Measurements from ENCODE around the gene SIGLEC5. TPM values are rescaled to one million over a fixed set of nuclear protein-coding genes. Genes with fewer than 3 reads are reported as not detected.
A peak's percentile ranks its signal among the peaks of the same experiment; 100 is the strongest.

SIGLEC5 gene
- total and polyA plus RNA-seq, 2 donors (not counting 3 experiments of a cell fraction or from before 2014, with no cell fraction given) = not detected

DNA sequence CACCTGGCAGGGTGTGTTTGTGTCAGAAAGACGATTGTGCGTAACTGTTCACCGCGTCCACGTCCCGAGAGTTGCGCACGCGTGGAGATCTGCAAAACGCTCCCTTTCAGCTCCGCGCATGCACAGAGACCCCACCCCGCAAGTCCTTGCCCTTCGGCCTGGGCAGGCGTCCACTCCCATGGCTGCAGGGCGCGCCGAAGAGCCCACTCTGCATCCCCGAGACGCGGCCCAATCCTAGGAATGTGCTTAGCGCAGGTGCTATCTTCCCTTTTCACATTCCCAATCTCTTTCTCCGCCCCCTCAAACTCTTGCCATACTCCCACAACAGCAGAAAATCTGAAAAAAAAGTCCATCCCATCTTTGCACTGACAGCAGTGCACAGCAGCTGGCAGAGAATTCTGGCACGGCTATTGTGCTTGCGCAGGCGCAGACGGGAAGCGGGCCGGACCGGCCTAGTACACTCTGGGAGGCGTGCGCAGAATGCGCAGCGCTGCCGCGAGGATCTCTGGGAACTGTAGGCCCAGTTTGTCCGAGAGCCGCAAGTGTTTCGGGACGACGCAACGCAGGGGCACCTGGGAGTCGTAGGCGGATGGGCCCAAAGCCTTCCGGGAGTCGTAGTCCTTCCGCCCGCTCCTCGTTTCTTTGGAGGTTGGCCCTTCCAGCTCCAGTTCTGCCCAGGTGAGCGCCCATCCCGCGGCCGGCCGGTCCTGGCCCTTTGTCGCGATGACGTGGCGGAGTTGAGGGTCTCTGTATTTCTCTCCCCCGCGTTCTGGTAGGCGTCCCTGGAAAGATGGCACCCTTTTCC lies 36.0 kb downstream of the SIGLEC5 start:
- Histone ChIP-seq H4K20me1 (replicated peaks; ENCODE audit: control insufficient read depth, extremely low read depth, insufficient read depth, low read length) (no peaks in the 10 kb centered on the region), H2AFZ (ENCODE audit: low read depth, low read length) (peak overlapping the region; percentile 82), H3K9me1 (replicated peaks; ENCODE audit: control insufficient read depth, extremely low read depth, insufficient read depth, low read length) (no peaks in the 10 kb centered on the region), H3K27me3 (ENCODE audit: control insufficient read depth in 2 of 2, insufficient read depth in 2 of 2, low read length in 2 of 2) (no peaks in the 10 kb centered on the region), H3K27ac (ENCODE audit: insufficient read depth, low read depth, low read length) (no peak overlapping the region), H3K4me1 (ENCODE audit: control insufficient read depth, extremely low read depth, insufficient read depth, low read length) (peaks cover 6% of the 10 kb centered on the region), H3K36me3 (ENCODE audit: control insufficient read depth in 2 of 2, extremely low read depth in 1 of 2, insufficient read depth in 2 of 2, low read length in 2 of 2) (no peaks in the 10 kb centered on the region), H3K9me3 (replicated peaks; ENCODE audit: control insufficient read depth, insufficient read depth, low read length) (no peaks in the 10 kb centered on the region), H3K4me3 (replicated peaks in 1 of 3; ENCODE audit: insufficient read depth in 1 of 3, low read depth in 1 of 3, low read length in 3 of 3) (peak overlapping the region; percentile 16 to 53 (median 51)), H3K4me2 (ENCODE audit: insufficient read depth, low read length) (peak overlapping the region; percentile 81), H3K9ac (replicated peaks; ENCODE audit: extremely low read depth, insufficient read depth, low read length) (peak overlapping the region; percentile 1), H3K79me2 (ENCODE audit: control insufficient read depth, insufficient read depth, low read length) (no peaks in the 10 kb centered on the region)
- dilution Hi-C loops (cut with MboI; ENCODE audit: extremely low pct_ligation_motif_present, low sequenced_read_pairs) = no loop called here
- intact Hi-C loops (cut with micrococcal nuclease) = loop anchor here (1.0 to 2.0 kb wide), 4 partner anchors 23 to 485 kb away; partner anchors contain the start of genes CTU1 and ZNF175
- POLR2A ChIA-PET = interaction anchor here (0.9 kb wide), 1 partner anchor 23 kb away, joined by 4 read pairs; the partner anchor contains the start of gene ZNF175
- FAIRE-seq (peak; percentile 99), DNase-seq (ENCODE audit: low read depth, low spot score) (peak; percentile 97)
- CTCF ChIA-PET = interaction anchor here (1.1 to 1.3 kb wide), 2 partner anchors 11 to 63 kb away, joined by 4 to 5 read pairs; no protein-coding TSS in a partner anchor
- TF ChIP-seq, protein P1, sequence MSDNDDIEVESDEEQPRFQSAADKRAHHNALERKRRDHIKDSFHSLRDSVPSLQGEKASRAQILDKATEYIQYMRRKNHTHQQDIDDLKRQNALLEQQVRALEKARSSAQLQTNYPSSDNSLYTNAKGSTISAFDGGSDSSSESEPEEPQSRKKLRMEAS (IDR thresholded peaks at IDR 0.05; ENCODE audit: insufficient read depth, insufficient read length) = peak; percentile 62
- TF ChIP-seq JUN (IDR thresholded peaks at IDR 0.05; ENCODE audit: borderline replicate concordance, insufficient read depth, insufficient read length, low read depth) = no peak
- BruUV-seq (replicated peaks) = no TSS peak

DNA sequence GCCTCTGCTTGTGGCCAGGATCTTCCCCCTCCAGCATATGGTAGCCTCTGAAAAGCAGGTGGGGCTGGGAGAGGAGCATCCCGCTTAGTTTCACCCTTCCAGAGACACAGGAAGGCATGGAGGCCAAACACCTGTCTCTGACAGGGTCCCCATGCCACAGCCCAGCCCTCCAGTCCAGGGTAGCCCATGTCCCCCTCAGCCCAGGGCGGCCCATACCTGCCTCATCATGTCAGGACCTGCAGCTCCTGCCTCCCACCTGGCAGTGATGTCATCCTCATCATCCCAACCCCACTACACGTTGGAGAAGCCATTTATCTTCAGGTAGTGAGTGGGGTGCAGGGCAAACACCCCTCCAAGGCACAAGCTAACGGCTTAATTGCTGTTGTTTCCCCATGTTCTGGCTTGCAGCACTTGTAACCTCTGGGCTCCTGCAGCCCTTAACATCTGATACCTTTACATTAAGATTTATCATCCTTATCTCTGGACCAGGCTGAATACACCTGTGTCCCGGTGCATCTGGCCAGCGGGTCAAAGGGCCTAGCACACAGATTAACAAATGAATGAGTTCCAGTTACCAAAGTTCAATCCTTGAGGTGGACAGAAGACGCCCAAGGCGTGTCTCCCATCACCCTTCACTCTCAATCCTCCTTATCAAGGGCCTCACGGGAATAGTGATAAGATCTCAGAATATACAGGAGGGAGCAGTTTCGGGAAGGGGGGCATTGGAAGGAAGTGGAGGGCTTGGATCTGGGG lies 36.9 kb downstream of the SIGLEC5 start:
- no TSS peak for BruUV-seq (replicated peaks)
- Histone ChIP-seq H4K20me1 (replicated peaks; ENCODE audit: control insufficient read depth, extremely low read depth, insufficient read depth, low read length) (no peaks in the 10 kb centered on the region), H3K4me2 (ENCODE audit: insufficient read depth, low read length) (peak overlapping the region; percentile 81), H3K9ac (replicated peaks; ENCODE audit: extremely low read depth, insufficient read depth, low read length) (no peak overlapping the region), H3K9me3 (replicated peaks; ENCODE audit: control insufficient read depth, insufficient read depth, low read length) (peaks cover 2% of the 10 kb centered on the region), H3K4me3 (replicated peaks in 1 of 3; ENCODE audit: insufficient read depth in 1 of 3, low read depth in 1 of 3, low read length in 3 of 3) (peak overlapping the region in 2 of 3 experiments; percentile 40 to 53), H3K27me3 (ENCODE audit: control insufficient read depth in 2 of 2, insufficient read depth in 2 of 2, low read length in 2 of 2) (no peaks in the 10 kb centered on the region), H2AFZ (ENCODE audit: low read depth, low read length) (peak overlapping the region; percentile 61), H3K79me2 (ENCODE audit: control insufficient read depth, insufficient read depth, low read length) (no peaks in the 10 kb centered on the region), H3K36me3 (ENCODE audit: control insufficient read depth in 2 of 2, extremely low read depth in 1 of 2, insufficient read depth in 2 of 2, low read length in 2 of 2) (peaks cover 0 to under 1% of the 10 kb centered on the region in 2 experiments), H3K4me1 (ENCODE audit: control insufficient read depth, extremely low read depth, insufficient read depth, low read length) (peaks cover 6% of the 10 kb centered on the region), H3K9me1 (replicated peaks; ENCODE audit: control insufficient read depth, extremely low read depth, insufficient read depth, low read length) (no peaks in the 10 kb centered on the region), H3K27ac (ENCODE audit: insufficient read depth, low read depth, low read length) (no peak overlapping the region)
- FAIRE-seq (no peak), DNase-seq (ENCODE audit: low read depth, low spot score) (no peak)
- intact Hi-C loops (cut with micrococcal nuclease) (no loop called here), dilution Hi-C loops (cut with MboI; ENCODE audit: extremely low pct_ligation_motif_present, low sequenced_read_pairs) (no loop called here)
- ChIA-PET CTCF (interaction anchor here (1.3 kb wide), 1 partner anchor 64 kb away, joined by 4 read pairs; no protein-coding TSS in a partner anchor), POLR2A (interaction anchor here (0.9 kb wide), 1 partner anchor 22 kb away, joined by 4 read pairs; the partner anchor contains the start of gene ZNF175)
- TF ChIP-seq POLR2A (IDR thresholded peaks at IDR 0.05; ENCODE audit: low read depth, low read length) (peak; percentile 10), MYC (IDR thresholded peaks at IDR 0.05; ENCODE audit: low read depth, low read length) (no peak), EZH2 (IDR thresholded peaks at IDR 0.05; ENCODE audit: borderline replicate concordance, low read depth, low read length, severe bottlenecking) (no peak), GATA2 (IDR thresholded peaks at IDR 0.05; ENCODE audit: insufficient read depth, insufficient read length, low read depth, low read length) (no peak)
